Mucosa of descending colon (tissue), 3 donors: Measurements from ENCODE around the gene MMEL1. TPM values are rescaled to one million over a fixed set of nuclear protein-coding genes. Genes with fewer than 3 reads are reported as not detected.

Experiments
- ATAC-seq: fragments of 200-7000 bp; cut with Tn5 transposase; one replicate; pipeline ENCODE4 v1.9.1; 2020; ENCODE audit warnings: mild to moderate bottlenecking, moderate library complexity
- DNase-seq, 3 donors: peaks; one replicate each; pipeline ENCODE4 v3.0.0-alpha.2; 2020
- H3K36me3 ChIP-seq: fragments of 200-600 bp; one replicate; pipeline ENCODE4 v1.8.0; 2021; ENCODE audit warnings: low read depth, mild to moderate bottlenecking
- H3K4me1 ChIP-seq: fragments of 200-600 bp; one replicate; pipeline ENCODE4 v1.8.0; 2021; ENCODE audit warnings: low read depth, mild to moderate bottlenecking
- H3K4me3 ChIP-seq: fragments of 200-600 bp; one replicate; pipeline ENCODE4 v1.8.0; 2021; ENCODE audit warnings: mild to moderate bottlenecking
- H3K9me3 ChIP-seq: fragments of 200-600 bp; one replicate; pipeline ENCODE4 v1.8.0; 2021; ENCODE audit warnings: mild to moderate bottlenecking
- intact Hi-C, 2 donors: fragments of 100-400 bp; cut with DNase I in 1 of 2; cut with micrococcal nuclease in 1 of 2; formaldehyde crosslinking; loops; one replicate each; pipeline versions ENCODE4 v1.11.0 to v1.11.1; 2022; cut with DNase I, micrococcal nuclease
- total RNA-seq, 3 donors: library from RNA; stranded (reverse); fragmentation: NEBNext Ultra II Directional in 2 of 3; extraction: Animal tissue kit (Norgen Biotek cat#: 25700) in 2 of 3; gene quantifications; one replicate each; pipeline versions ENCODE4 v1.2.1 to v1.2.4, GENCODE V29; 2021 to 2023
- TF ChIP-seq, protein P1 (sequence below): fragments of 200-600 bp; IDR thresholded peaks from one replicate; pipeline ENCODE4 v1.8.0; 2022; ENCODE audit warnings: antibody characterized with exemption, mild to moderate bottlenecking
- donor health status: DM: no; HTN: no; CAD: no; lungs with moderate emphysema.
- donor health status: DM: no; HTN: no; CAD: no.
- donor health status: DM: no; HTN: yes; CAD: no.

The MMEL1 gene
- total RNA-seq, 3 donors from 2014 or later, result 4.2 to 10.9 (median 9.4) TPM

DNA sequence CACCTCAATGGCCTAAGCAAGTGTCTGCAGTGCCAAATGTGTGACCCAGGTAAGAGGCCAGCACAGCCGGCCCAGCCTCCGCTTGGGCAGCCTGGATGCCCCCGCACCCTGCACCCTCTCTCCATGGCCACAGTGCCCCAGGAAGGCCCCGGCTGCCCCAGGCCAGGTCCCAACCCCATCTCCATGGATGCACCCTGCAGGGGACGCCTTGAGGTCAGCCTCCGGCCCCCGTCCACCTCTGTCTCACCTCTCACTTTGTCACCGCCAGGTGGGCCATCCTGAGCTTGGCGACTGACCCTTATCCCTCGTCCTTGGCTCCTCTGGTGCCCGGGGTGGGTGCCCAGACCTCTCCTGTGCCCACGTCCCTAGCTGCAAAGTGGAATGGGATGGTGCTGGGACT lies 74.4 kb downstream of the MMEL1 start:
- Histone ChIP-seq H3K9me3 (no peaks in the 10 kb centered on the region), H3K4me1 (peaks cover 42% of the 10 kb centered on the region), H3K4me3 (no peak overlapping the region), H3K36me3 (peaks cover 5% of the 10 kb centered on the region)
- intact Hi-C loops, result no loop called here
- TF ChIP-seq, protein P1, sequence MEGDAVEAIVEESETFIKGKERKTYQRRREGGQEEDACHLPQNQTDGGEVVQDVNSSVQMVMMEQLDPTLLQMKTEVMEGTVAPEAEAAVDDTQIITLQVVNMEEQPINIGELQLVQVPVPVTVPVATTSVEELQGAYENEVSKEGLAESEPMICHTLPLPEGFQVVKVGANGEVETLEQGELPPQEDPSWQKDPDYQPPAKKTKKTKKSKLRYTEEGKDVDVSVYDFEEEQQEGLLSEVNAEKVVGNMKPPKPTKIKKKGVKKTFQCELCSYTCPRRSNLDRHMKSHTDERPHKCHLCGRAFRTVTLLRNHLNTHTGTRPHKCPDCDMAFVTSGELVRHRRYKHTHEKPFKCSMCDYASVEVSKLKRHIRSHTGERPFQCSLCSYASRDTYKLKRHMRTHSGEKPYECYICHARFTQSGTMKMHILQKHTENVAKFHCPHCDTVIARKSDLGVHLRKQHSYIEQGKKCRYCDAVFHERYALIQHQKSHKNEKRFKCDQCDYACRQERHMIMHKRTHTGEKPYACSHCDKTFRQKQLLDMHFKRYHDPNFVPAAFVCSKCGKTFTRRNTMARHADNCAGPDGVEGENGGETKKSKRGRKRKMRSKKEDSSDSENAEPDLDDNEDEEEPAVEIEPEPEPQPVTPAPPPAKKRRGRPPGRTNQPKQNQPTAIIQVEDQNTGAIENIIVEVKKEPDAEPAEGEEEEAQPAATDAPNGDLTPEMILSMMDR, result no peak
- DNase-seq (peak in 1 of 3 donors; percentile 58), ATAC-seq (no peak)

- H3K36me3 ChIP-seq, result peaks cover 5% of the 10 kb centered on the region
Measured at GRCh38 chr1:2557482-2558400, 75.1 kb downstream of the MMEL1 start.

DNA sequence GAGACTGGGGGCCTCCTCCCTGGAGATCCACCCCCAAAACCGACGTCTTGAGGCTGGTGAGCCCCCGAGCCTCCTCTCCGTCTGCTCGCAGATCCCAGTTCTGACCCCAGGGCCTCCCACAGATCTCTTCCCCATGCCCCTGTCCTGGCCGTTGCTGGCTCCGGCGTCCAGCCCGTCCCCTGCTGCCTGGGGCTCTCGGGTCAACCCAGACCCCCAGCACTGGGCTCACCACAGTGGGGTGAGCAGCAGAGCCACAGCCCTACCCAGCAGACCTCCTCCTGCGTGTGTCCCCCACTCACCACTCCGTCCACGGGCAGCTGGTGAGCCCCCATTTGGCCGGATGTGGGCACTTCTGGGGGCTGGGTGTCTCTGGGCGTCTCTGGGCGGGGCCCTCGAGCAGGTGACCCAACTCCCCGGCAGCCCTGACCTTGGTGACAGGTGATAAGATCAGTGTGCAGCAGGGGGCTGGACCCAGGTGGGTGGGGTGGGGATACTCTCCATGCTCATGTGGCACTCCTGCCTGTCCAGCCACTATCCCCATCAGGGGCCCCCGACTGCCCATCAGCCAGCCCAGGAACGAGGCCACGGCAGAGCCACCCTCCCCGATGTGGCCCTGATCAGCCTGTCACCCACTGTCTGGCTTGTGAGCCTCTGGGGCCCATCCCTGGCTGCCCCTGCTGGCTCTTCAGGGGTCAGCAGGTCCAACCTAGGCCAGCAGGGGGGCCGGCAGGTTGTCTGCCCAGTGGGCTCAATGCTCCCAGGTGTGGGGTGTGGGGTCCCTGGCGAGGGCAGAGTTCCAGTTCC lies 75.9 kb downstream of the MMEL1 start:
- TF ChIP-seq, protein P1, result no peak
- DNase-seq (peak; percentile 85 to 92 (median 89)), ATAC-seq (peak; percentile 71)
- H3K36me3 ChIP-seq, result peaks cover 5% of the 10 kb centered on the region
- H3K9me3 ChIP-seq, result no peaks in the 10 kb centered on the region
- intact Hi-C loops, result no loop called here
- peaks cover 42% of the 10 kb centered on the region for H3K4me1 ChIP-seq
- H3K4me3 ChIP-seq, result peak overlapping the region; percentile 72

More at GRCh38 chr1:2557482-2558400, 75.1 kb downstream of the MMEL1 start:
- H3K9me3 ChIP-seq, result no peaks in the 10 kb centered on the region
- DNase-seq, result peak; percentile 85 to 88 (median 86)
- peak overlapping the region; percentile 72 for H3K4me3 ChIP-seq
- TF ChIP-seq, protein P1, result no peak
- intact Hi-C loops, result no loop called here
- peak; percentile 63 for ATAC-seq
- peaks cover 42% of the 10 kb centered on the region for H3K4me1 ChIP-seq

GRCh38 chr1:2556277-2556677 lies 76.5 kb downstream of the MMEL1 start, which contains the start of gene TNFRSF14:
TNFRSF14 (plus strand) TSS chr1:2556371; CDS start chr1:2556665, 294 bp downstream.
- Histone ChIP-seq H3K4me3 (peak within 1 kb of the TSS; percentile 72), H3K4me1 (peaks cover 42% of the 10 kb centered on the region), H3K36me3 (peaks cover 5% of the 10 kb centered on the region), H3K9me3 (no peaks in the 10 kb centered on the region)
- intact Hi-C loops, result no loop called here
- peak; percentile 60 for ATAC-seq
- DNase-seq, result peak; percentile 76 to 84 (median 80)
- TF ChIP-seq, protein P1, result no peak

DNA sequence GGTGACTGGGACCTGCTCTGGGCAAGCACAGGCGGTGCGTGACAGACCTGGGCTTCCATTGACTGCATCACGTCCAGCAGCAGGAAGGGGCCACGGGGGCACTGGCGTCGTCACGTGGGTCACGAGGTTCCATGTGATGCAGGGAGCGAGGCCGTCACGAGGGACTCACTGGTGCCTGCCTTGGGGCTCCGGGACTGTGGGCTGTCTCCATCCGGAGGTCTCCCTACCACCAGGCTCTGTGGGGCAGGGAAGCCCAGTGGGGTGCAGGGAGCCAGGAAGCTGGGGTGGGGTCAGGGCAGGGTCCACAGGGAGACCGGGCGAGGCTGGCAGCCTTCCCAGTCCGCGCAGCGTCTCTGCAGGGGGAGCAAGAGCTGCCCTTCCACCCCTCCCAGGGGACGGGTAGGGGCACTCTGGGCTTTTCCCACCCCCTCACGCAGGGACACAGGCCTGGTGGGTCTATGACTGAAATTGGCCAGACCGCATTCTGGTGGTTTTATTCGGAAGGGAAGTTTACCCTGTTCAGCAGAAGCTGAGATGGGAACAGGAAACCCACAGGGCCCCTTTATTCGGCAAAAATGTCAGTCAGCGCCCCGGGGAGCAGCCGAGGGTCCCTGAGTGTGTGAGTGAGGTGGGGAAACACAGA lies 77.1 kb downstream of the MMEL1 start:
- Histone ChIP-seq H3K36me3 (peaks cover 5% of the 10 kb centered on the region), H3K4me3 (peak overlapping the region; percentile 72), H3K9me3 (no peaks in the 10 kb centered on the region), H3K4me1 (peaks cover 42% of the 10 kb centered on the region)
- DNase-seq, result peak; percentile 91 to 95 (median 92)
- TF ChIP-seq, protein P1, result no peak
- ATAC-seq, result peak; percentile 59
- intact Hi-C loops, result no loop called here
